GM20000 (cell line): Measurements from ENCODE around the gene CCL21.
"Not testable (repeated sequence)": the region's sequence is repeated elsewhere in the genome, so short reads cannot be mapped to it uniquely, and the experiment has no call there.

Source experiments
- DNase-seq: peaks from one replicate; pipeline ENCODE4 v3.0.0; 2012; ENCODE audit warnings: low spot score
- TF ChIP-seq, protein P1 (sequence below): IDR thresholded peaks from 2 replicates; pipeline ENCODE4 v1.5.1; 2012; ENCODE audit warnings: mild to moderate bottlenecking, control low read depth; ENCODE audit errors: extremely low read depth, missing control alignments

CCL21 gene, protein sequence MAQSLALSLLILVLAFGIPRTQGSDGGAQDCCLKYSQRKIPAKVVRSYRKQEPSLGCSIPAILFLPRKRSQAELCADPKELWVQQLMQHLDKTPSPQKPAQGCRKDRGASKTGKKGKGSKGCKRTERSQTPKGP

DNA sequence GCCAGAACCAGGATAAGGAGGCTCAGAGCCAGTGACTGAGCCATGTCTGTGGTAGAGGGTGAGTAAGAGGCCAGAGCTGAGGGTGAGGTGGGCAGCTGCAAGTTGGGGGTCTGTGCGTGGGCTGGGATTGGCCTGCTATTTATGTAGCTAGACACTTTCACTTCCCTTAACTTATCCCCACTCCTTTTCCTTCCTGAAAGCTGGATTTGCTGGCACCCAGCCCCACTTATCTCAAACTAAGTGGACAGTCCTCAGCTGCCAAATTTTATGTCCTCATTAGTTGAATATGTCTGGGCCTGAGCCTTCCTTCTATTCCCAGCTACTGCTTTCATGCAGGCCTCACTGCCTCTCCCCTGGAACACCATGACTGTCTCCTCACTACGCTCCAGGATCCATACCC, at the start of gene CCL21:
Gene CCL21 (minus strand): TSS at position 114 of the 400 bp plus-strand sequence. CDS start 70 bp downstream, at position 44.
- DNase-seq: no peak
- TF ChIP-seq, protein P1, sequence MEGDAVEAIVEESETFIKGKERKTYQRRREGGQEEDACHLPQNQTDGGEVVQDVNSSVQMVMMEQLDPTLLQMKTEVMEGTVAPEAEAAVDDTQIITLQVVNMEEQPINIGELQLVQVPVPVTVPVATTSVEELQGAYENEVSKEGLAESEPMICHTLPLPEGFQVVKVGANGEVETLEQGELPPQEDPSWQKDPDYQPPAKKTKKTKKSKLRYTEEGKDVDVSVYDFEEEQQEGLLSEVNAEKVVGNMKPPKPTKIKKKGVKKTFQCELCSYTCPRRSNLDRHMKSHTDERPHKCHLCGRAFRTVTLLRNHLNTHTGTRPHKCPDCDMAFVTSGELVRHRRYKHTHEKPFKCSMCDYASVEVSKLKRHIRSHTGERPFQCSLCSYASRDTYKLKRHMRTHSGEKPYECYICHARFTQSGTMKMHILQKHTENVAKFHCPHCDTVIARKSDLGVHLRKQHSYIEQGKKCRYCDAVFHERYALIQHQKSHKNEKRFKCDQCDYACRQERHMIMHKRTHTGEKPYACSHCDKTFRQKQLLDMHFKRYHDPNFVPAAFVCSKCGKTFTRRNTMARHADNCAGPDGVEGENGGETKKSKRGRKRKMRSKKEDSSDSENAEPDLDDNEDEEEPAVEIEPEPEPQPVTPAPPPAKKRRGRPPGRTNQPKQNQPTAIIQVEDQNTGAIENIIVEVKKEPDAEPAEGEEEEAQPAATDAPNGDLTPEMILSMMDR: no peak

DNA sequence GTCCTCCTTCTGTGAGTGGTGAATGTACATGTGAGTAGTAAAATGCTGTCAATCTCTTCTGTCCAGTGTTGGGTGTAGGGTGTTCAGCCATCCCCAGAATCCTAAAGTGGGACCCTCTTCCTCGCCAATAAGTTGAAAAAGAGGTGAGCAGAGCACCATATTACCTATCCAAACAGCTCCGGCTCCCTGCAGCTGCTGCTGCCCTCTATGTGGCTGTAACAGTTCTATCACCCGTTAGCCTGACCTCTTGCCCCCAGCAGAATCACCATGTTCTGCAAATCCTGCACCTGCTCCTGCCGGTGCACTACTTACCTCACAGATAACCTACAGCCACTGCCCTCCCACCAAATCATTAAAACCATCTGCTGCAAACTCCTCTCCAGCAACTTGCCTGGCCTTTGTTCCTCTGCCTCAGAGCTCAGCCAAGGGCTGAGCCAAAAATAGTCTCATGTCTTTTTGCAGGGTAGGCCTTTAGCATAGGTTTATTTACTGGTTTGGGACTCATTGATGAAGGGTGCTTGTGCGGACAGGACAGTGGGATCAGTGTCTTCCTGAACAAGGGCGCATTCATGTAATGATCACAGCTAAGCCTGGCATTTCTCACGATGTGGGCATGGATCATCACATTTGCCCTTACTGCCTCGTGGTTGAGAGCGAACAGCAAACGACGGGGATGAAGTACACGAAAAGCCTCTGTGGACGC, 49.6 kb upstream of the CCL21 start:
- no peak for DNase-seq
- TF ChIP-seq, protein P1: no peak

DNA sequence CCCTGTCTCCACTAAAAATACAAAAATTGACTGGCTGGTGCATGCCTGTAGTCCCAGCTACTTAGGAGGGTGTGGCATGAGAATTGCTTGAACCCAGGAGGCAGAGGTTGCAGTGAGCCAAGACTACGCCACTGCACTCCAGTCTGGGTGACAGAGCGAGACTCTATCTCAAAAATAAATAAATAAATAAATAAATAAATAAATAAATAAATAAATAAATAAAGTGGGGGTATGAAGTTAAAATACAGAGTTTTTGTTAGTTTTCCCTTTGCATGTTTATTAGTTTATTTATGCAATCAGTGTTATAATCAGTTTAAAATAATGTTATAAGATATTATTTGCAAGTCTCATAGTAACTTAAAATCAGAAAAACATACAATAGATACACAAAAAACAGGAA, 40.4 kb upstream of the CCL21 start:
- not testable (repeated sequence) for DNase-seq

DNA sequence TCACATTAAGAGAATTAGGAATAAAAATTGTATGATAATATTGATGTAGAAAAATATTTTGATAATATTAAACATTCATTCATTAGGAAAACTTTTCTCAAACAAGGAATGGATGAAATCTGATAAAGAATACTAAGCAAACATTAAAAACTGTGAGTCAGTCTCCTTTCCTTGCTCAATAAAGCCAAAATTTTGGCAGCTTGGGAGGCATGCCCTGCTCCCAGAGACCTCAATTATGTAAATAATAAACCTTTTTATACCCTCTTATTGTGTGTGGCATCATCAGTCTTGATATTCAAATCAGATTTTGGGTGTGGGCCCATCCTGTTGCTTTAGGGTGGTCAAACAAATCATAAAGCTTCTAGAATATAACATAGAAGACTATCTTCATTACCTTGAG, 36.6 kb upstream of the CCL21 start:
- TF ChIP-seq, protein P1: no peak
- no peak for DNase-seq

DNA sequence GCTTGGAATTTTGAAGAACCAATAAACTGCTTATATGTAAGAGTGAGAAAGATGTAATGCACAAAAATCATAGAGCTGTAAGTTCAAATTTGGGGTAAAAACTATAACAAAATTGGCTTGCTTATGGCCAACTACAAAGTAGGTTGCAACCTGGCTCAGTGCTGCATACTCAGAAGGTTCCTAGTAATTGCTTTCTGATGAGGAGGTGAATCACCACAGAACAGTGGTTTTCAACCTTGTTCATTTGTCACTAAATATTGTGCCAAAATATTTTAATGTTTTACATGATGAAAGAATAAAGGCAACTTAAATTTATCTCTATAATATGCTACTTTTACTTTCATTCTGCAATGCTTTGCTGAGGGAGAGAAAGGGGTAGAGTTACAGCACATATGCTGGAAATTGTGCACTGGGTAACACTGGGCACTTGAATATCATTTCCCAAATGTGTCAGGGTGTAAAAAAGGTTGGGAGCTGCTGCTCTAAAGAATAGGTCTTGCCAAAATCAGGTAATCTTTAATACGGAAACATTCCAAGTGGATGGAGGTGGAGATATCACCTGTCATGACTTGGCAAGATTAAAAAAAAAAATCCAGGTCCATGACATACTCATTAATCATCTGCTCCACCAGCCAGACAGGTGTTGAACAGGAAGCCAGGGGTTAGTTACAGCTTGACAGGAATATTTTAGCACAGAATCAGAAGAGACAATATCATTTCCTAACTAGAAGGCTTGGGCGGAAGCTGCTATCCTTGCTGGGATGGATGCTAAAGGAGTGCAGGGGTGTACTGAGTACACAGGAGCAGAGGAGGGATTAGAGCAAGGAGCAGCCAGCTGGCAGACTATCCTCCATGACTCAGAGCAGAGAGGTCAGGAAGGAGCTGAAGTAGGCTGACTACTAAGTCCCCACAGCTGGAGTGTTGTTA, 34.6 kb upstream of the CCL21 start:
- no peak for DNase-seq
- TF ChIP-seq, protein P1: no peak

DNA sequence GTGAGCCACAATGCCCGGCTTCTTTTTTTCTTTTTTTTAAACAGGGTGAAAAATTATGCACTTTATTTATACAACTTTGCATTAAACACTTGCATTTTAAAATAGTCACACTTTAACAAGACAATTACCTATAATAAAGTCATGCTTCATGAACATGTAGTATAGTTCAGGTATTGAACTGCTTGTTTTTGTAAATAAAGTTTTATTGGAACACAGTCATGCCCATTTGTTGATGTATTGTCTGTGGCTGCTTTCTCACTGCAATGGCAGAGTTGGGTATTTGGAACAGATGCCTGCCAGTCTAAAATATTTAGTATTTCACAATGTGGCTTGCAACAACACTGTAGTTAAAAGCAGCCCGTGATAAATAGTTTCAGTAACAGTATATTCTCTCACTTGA, 32.8 kb upstream of the CCL21 start:
- TF ChIP-seq, protein P1: no peak
- DNase-seq: no peak

DNA sequence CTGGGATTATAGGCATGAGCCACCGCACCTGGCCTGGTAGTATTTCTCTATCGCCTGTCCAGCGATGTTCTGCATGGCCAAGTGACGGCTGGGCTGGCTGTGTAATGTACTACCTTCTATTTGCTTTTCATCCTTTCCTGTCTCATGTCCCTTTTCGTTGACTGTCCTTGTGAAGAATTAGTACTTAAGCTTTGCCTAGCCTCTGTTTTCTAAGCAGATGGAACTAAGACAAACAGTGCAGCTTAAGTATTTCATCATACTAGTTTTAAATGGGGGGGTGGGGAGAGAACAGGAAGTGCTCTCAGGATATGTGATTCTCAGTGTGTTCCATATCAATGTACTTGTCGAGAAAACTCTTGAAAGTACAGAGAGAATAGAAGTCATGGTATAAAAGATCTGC, 31.7 kb upstream of the CCL21 start:
- TF ChIP-seq, protein P1: no peak
- no peak for DNase-seq

DNA sequence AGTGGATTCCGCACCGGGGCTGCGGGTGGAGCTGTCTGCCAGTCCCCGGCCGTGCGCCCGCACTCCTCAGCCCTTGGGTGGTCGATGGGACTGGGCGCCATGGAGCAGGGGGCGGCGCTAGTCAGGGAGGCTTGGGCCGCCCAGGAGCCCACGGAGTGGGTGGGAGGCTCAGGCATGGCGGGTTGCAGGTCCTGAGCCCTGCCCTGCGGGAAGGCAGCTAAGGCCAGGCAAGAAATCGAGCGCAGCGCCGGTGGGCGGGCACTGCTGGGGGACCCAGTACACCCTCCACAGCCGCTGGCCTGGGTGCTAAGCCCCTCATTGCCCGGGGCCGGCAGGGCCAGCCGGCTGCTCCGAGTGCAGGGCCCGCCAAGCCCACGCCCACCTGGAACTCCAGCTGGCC, 30.2 kb upstream of the CCL21 start:
- not testable (repeated sequence) for DNase-seq
